CD4-positive, alpha-beta memory T cell (primary cell): Measurements from ENCODE around the gene DCUN1D1. TPM values are rescaled to one million over a fixed set of nuclear protein-coding genes. Genes with fewer than 3 reads are reported as not detected.

Experiments
- CTCF ChIA-PET: fragments of 350-600 bp; sonication (Branson Sonifier 250); formaldehyde crosslinking; loops from one replicate; lab custom pipeline; 2021; ENCODE audit warnings: inconsistent platforms; ENCODE audit not compliant: partially characterized antibody; lab: Charles Lee
- POLR2A ChIA-PET: fragments of 350-600 bp; sonication (Branson Sonifier 250); formaldehyde crosslinking; loops from one replicate; lab custom pipeline; 2021; ENCODE audit not compliant: partially characterized antibody; lab: Charles Lee
- DNase-seq, 5 donors: peaks; one replicate each; pipeline versions ENCODE4 v3.0.0 to v3.0.0-alpha.2; 2020 to 2022; ENCODE audit warnings: mixed read lengths in 1 of 5
- H3K27ac ChIP-seq: one replicate; pipeline ENCODE4 v1.7.0; 2013; ENCODE audit warnings: low read depth, low read length
- H3K27me3 ChIP-seq: 2 replicates; pipeline ENCODE4 v1.7.0; 2013; ENCODE audit warnings: mild to moderate bottlenecking, low read length, moderate library complexity; ENCODE audit not compliant: insufficient read depth
- H3K36me3 ChIP-seq: 2 replicates; pipeline ENCODE4 v1.7.0; 2013; ENCODE audit warnings: mild to moderate bottlenecking, low read length, moderate library complexity; ENCODE audit not compliant: insufficient read depth
- H3K4me1 ChIP-seq: 2 replicates; pipeline ENCODE4 v1.7.0; 2013; ENCODE audit warnings: mild to moderate bottlenecking, low read length, moderate library complexity; ENCODE audit not compliant: insufficient read depth
- H3K4me3 ChIP-seq, 2 donors: one replicate each; pipeline ENCODE4 v1.7.0; 2013; ENCODE audit warnings: low read length in 2 of 2, mild to moderate bottlenecking in 1 of 2
- H3K9me3 ChIP-seq, 2 donors: one replicate each; pipeline ENCODE4 v1.7.0; 2013; ENCODE audit warnings: low read length in 2 of 2, control low read depth in 1 of 2; ENCODE audit not compliant: control insufficient read depth in 1 of 2
- H3K27ac Mint-ChIP-seq, 7 donors: one replicate each; pipeline ENCODE4 v1.8.0; 2020 to 2021; ENCODE audit warnings: mixed read lengths in 7 of 7, mild to moderate bottlenecking in 6 of 7, inconsistent platforms in 3 of 7, moderate library complexity in 3 of 7
- H3K27me3 Mint-ChIP-seq, 2 donors: one replicate each; pipeline ENCODE4 v1.8.0; 2020 to 2021; ENCODE audit warnings: mixed read lengths in 2 of 2
- H3K36me3 Mint-ChIP-seq, 2 donors: one replicate each; pipeline ENCODE4 v1.8.0; 2020 to 2021; ENCODE audit warnings: mixed read lengths in 2 of 2, inconsistent platforms in 1 of 2, mild to moderate bottlenecking in 1 of 2
- H3K4me1 Mint-ChIP-seq, 4 donors: one replicate each; pipeline ENCODE4 v1.8.0; 2020 to 2021; ENCODE audit warnings: mixed read lengths in 4 of 4, mild to moderate bottlenecking in 1 of 4
- H3K4me3 Mint-ChIP-seq, 8 donors: one replicate each; pipeline ENCODE4 v1.8.0; 2020 to 2021; ENCODE audit warnings: mixed read lengths in 8 of 8, mild to moderate bottlenecking in 7 of 8, moderate library complexity in 6 of 8, inconsistent platforms in 3 of 8
- H3K9me3 Mint-ChIP-seq, 8 donors: one replicate each; pipeline ENCODE4 v1.8.0; 2020 to 2021; ENCODE audit warnings: mixed read lengths in 8 of 8, mild to moderate bottlenecking in 5 of 8, inconsistent platforms in 3 of 8, moderate library complexity in 1 of 8
- intact Hi-C: fragments of 100-400 bp; cut with micrococcal nuclease; formaldehyde crosslinking; loops from one replicate; pipeline ENCODE4 v1.15.1; 2023
- polyA plus RNA-seq, 2 donors: library from polyadenylated mRNA; unstranded; fragments of 300-500 nt; fragmentation: Illumina TruSeq; gene quantifications; one replicate each; pipeline ENCODE4 v1.2.3, GENCODE V29; 2021
- total RNA-seq, 2 experiments: library from RNA; stranded (reverse); gene quantifications; one replicate each; pipeline ENCODE4 v1.2.3, GENCODE V29; 2021

The DCUN1D1 gene
- total and polyA plus RNA-seq, 4 experiments from 2014 or later = 26.1 to 36.4 (median 32.7) TPM

DNA sequence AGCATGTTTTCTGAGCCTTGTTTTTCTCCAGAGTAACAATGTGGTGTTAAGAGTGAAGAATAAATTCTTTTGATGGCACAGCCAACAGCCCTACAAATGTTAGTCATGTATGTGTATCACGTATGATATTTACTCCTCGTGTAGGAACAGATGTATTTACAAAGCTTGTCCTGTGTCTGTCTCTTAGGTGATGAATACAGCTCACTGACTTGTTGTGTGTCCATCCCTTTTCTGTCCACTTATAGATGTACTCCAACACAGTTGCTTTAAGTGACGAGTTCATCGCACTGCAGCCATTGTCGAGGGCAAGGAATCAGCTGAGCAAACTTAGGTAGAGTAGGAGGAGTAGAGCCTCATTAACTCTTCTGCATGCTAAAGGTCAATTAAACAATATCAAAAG is 78.1 kb downstream of the DCUN1D1 start:
- intact Hi-C loops = no loop called here
- Histone ChIP-seq H3K27ac (no peak overlapping the region), H3K27me3 (no peaks in the 10 kb centered on the region), H3K9me3 (no peaks in the 10 kb centered on the region), H3K4me1 (no peaks in the 10 kb centered on the region), H3K36me3 (peaks cover 34% of the 10 kb centered on the region), H3K4me3 (no peak overlapping the region)
- POLR2A ChIA-PET = interaction anchor here (0.8 kb wide), 1 partner anchor 14 kb away, joined by 4 read pairs; no protein-coding TSS in a partner anchor
- CTCF ChIA-PET = interaction anchor here (1.6 kb wide), 1 partner anchor 14 kb away, joined by 4 read pairs; no protein-coding TSS in a partner anchor
- Mint-ChIP-seq H3K9me3 (no peaks in the 10 kb centered on the region), H3K27ac (peak overlapping the region in 1 of 7 donors; percentile 23), H3K4me1 (peaks cover 0 to 2% (median 0%) of the 10 kb centered on the region in 4 donors), H3K27me3 (no peaks in the 10 kb centered on the region), H3K4me3 (no peak overlapping the region), H3K36me3 (peaks cover 23 to 54% of the 10 kb centered on the region in 2 donors)
- DNase-seq = no peak

DNA sequence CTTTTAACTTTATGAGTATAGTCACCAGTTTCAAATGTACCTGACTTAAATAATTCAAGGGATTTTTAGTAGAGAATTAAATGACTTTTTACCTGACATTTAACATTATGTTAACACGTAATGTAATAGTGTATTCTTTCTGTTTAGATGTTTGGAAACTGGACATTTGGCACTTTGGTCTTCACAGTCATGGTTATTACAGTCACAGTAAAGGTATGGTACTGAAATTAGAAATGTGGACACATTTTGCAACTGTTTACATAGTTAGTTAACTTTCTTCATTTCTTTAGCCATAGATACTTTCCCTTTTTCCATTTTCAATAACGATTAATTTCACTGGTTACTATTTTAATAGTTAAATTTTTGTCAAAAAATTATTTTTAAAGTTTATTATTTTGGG is 83.8 kb downstream of the DCUN1D1 start:
- H3K36me3 Mint-ChIP-seq = peaks cover 38 to 62% of the 10 kb centered on the region in 2 donors
- no peaks in the 10 kb centered on the region for H3K4me1 ChIP-seq
- H3K36me3 ChIP-seq = peaks cover 29% of the 10 kb centered on the region
- H3K27ac Mint-ChIP-seq = no peak overlapping the region
- CTCF ChIA-PET = no interaction called here
- no peaks in the 10 kb centered on the region for H3K9me3 Mint-ChIP-seq
- no peak for DNase-seq
- intact Hi-C loops = no loop called here
- no peaks in the 10 kb centered on the region for H3K9me3 ChIP-seq
- H3K27ac ChIP-seq = no peak overlapping the region
- peaks cover 0 to 7% (median 1%) of the 10 kb centered on the region in 4 donors for H3K4me1 Mint-ChIP-seq
- no peak overlapping the region for H3K4me3 ChIP-seq
- H3K27me3 Mint-ChIP-seq = no peaks in the 10 kb centered on the region
- no peak overlapping the region for H3K4me3 Mint-ChIP-seq
- no peaks in the 10 kb centered on the region for H3K27me3 ChIP-seq
- POLR2A ChIA-PET = no interaction called here

DNA sequence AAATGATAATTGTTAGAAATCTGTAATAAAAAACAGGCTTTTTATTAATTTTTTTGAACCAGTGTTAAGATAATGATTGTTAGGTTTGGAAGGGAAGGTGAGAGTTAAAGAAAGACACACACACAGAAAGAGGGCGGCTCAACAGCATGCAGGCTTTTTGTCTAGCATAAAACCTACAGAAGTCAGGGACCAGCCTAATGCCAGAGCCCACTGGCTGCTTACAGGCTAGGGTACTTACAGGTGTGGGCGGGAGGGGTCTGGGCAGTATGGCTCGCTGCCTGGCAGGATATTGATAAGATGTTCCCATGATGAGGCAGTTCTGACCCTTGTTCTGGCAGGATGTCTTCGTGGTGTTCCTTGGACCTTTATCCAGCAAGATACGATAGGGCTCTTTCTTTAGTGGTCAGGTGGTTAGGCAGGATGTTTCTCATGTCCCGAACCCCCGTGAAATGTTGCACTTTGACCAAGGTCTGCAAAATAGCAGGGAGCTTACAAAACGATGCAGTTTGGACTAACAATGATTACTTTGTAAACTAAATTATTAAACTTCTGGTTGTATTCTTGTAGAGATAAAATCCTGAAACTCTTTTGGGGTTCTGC is 84.7 kb downstream of the DCUN1D1 start:
- ChIA-PET CTCF (no interaction called here), POLR2A (no interaction called here)
- H3K27ac ChIP-seq = no peak overlapping the region
- H3K4me1 ChIP-seq = no peaks in the 10 kb centered on the region
- H3K4me1 Mint-ChIP-seq = peaks cover 0 to 7% (median 1%) of the 10 kb centered on the region in 4 donors
- peaks cover 0 to 2% (median 0%) of the 10 kb centered on the region in 8 donors for H3K9me3 Mint-ChIP-seq
- H3K4me3 Mint-ChIP-seq = no peak overlapping the region
- no peak for DNase-seq
- H3K27me3 Mint-ChIP-seq = no peaks in the 10 kb centered on the region
- H3K36me3 Mint-ChIP-seq = peaks cover 42 to 66% of the 10 kb centered on the region in 2 donors
- no peaks in the 10 kb centered on the region for H3K27me3 ChIP-seq
- intact Hi-C loops = no loop called here
- H3K27ac Mint-ChIP-seq = peak overlapping the region in 3 of 7 donors; percentile 22 to 65 (median 60)
- H3K4me3 ChIP-seq = no peak overlapping the region
- peaks cover 31% of the 10 kb centered on the region for H3K36me3 ChIP-seq
- no peaks in the 10 kb centered on the region for H3K9me3 ChIP-seq

DNA sequence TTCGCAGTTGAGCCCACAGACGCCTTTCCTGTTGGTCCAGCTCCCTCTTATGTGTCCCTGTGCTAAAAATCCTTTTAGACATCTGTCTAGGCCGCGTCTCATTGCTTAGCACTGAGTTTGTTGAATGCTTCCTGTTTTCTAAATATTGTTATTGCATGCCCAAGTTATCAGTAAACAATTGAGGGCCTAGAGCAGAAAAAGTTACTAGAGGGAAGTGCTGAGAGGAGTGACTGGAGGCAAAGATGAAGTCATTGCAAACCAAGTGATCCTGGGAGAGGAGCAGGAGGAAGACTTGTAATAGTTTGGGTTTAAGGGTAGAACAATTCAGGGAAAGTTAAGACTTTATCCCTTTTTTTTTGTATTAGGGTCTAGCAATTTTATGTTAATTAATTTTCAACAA is 88.1 kb downstream of the DCUN1D1 start:
- Histone ChIP-seq H3K9me3 (no peaks in the 10 kb centered on the region), H3K4me3 (no peak overlapping the region), H3K27ac (no peak overlapping the region), H3K36me3 (peaks cover 25% of the 10 kb centered on the region), H3K4me1 (no peaks in the 10 kb centered on the region), H3K27me3 (no peaks in the 10 kb centered on the region)
- CTCF ChIA-PET = no interaction called here
- H3K4me1 Mint-ChIP-seq = peaks cover 0 to 7% (median 1%) of the 10 kb centered on the region in 4 donors
- no peak for DNase-seq
- no peak overlapping the region for H3K4me3 Mint-ChIP-seq
- peak overlapping the region in 6 of 7 donors; percentile 14 to 79 (median 58) for H3K27ac Mint-ChIP-seq
- peaks cover 0 to 2% (median 0%) of the 10 kb centered on the region in 8 donors for H3K9me3 Mint-ChIP-seq
- H3K27me3 Mint-ChIP-seq = no peaks in the 10 kb centered on the region
- H3K36me3 Mint-ChIP-seq = peaks cover 44 to 72% of the 10 kb centered on the region in 2 donors
- POLR2A ChIA-PET = no interaction called here
- intact Hi-C loops = no loop called here

DNA sequence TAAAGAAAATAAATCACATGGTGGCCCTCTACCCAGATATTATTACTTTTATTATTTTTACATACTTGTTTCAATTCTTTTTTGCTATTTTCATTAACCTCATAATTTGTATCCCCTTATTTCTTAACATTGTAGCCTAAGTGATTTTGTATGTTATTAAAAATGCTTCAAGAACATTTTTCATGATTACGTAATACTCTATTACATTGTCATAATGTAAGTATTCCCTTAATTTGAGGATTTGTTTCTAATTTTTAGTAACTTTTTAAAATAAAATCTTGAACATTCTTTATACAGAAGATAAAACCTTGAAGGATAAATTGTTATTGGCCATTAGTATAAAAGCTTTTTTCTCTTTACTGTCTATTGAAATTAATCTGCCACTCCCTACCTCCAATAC is 89.0 kb downstream of the DCUN1D1 start:
- DNase-seq = no peak
- Histone ChIP-seq H3K9me3 (no peaks in the 10 kb centered on the region), H3K27me3 (no peaks in the 10 kb centered on the region), H3K27ac (no peak overlapping the region), H3K4me3 (no peak overlapping the region), H3K4me1 (no peaks in the 10 kb centered on the region), H3K36me3 (peaks cover 22% of the 10 kb centered on the region)
- POLR2A ChIA-PET = no interaction called here
- Mint-ChIP-seq H3K27me3 (no peaks in the 10 kb centered on the region), H3K4me1 (peaks cover 0 to 7% (median 1%) of the 10 kb centered on the region in 4 donors), H3K9me3 (peaks cover 0 to 2% (median 0%) of the 10 kb centered on the region in 8 donors), H3K36me3 (peaks cover 48 to 73% of the 10 kb centered on the region in 2 donors), H3K27ac (no peak overlapping the region), H3K4me3 (no peak overlapping the region)
- intact Hi-C loops = no loop called here
- CTCF ChIA-PET = no interaction called here

DNA sequence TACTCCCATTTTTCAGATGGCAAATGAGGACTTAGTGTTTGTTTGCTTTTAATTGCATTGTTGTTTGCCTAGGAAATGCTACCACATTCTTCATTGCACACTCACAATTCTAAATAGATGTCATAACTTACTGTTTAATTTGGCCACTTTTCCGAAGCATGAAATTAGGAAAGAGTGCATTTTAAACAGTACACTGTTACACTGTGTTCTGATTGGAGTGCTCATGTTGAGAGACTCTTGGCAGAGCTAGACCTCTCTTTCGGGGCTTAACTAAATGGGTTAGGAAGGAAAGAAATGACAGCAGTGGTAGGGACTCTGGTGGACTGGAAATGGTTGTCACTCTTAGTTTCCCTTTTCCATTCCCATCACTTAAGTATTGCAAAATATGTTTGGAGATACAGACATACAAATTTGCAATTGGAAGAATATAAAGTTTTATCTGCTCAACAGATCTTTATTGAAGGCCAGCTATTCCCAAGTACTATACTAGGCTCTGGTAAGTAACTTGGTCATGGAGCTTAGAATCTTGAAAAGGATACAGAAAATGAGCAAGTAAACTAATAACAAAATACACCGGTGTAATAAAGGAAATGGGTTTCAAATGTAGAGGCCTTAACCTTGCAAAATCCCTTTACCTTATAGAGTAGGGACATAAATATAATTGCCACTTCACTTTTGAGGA is 90.2 kb downstream of the DCUN1D1 start:
- Histone ChIP-seq H3K4me1 (no peaks in the 10 kb centered on the region), H3K27me3 (no peaks in the 10 kb centered on the region), H3K4me3 (no peak overlapping the region), H3K36me3 (peaks cover 13% of the 10 kb centered on the region), H3K9me3 (no peaks in the 10 kb centered on the region), H3K27ac (no peak overlapping the region)
- no peaks in the 10 kb centered on the region for H3K27me3 Mint-ChIP-seq
- peaks cover 0 to 2% (median 0%) of the 10 kb centered on the region in 8 donors for H3K9me3 Mint-ChIP-seq
- H3K27ac Mint-ChIP-seq = no peak overlapping the region
- intact Hi-C loops = no loop called here
- CTCF ChIA-PET = no interaction called here
- H3K36me3 Mint-ChIP-seq = peaks cover 38 to 70% of the 10 kb centered on the region in 2 donors
- peaks cover 0 to 7% (median 1%) of the 10 kb centered on the region in 4 donors for H3K4me1 Mint-ChIP-seq
- no peak overlapping the region for H3K4me3 Mint-ChIP-seq
- POLR2A ChIA-PET = no interaction called here
- DNase-seq = no peak
